Keratinocyte (primary cell): ENCODE measurements around the gene GSK3A.

ENCODE experiments used
- CTCF ChIP-seq, 3 experiments: IDR thresholded peaks in 1 of 3; conservative IDR thresholded peaks in 1 of 3; optimal IDR thresholded peaks in 1 of 3; 2 replicates in 2 of 3; 3 replicates in 1 of 3; pipeline versions ENCODE3 to v1.5.1; 2011; ENCODE audit warnings: low read length in 3 of 3, mild to moderate bottlenecking in 3 of 3, moderate library complexity in 2 of 3, control low read depth in 1 of 3, inconsistent platforms in 1 of 3; ENCODE audit not compliant: insufficient read depth in 2 of 3; ENCODE audit errors: extremely low read depth in 1 of 3
- EZH2 ChIP-seq: IDR thresholded peaks from one replicate; pipeline ENCODE4 v1.6.1; 2012; ENCODE audit warnings: inconsistent platforms, mild to moderate bottlenecking, low read length, moderate library complexity

- TF ChIP-seq EZH2 (no peak), CTCF (optimal IDR thresholded peaks at IDR 0.05 in 1 of 3, IDR thresholded peaks at IDR 0.05 in 1 of 3, conservative IDR thresholded peaks at IDR 0.05 in 1 of 3; ENCODE audit: extremely low read depth in 1 of 3, insufficient read depth in 2 of 3, low read length in 3 of 3) (no peak)
These were observed 28.6 kb upstream of the GSK3A start for GRCh38 chr19:42271045-42271419.
